DOHH2 (cell line): ENCODE data around the gene TMCC1.

ENCODE experiments used
- CTCF ChIP-seq: fragments of 200-600 bp; sonication (generic); IDR thresholded peaks from one replicate; pipeline ENCODE4 v1.5.1; 2014; ENCODE audit warnings: antibody characterized with exemption, mild to moderate bottlenecking, low read depth, low read length; ENCODE audit not compliant: poor library complexity, severe bottlenecking
- EZH2phosphoT487 ChIP-seq: fragments of 200-600 bp; sonication (generic); IDR thresholded peaks from 2 replicates; pipeline ENCODE4 v1.6.1; 2017; ENCODE audit warnings: borderline replicate concordance, mild to moderate bottlenecking, antibody characterized with exemption, low read length, moderate library complexity, mixed read lengths

- TF ChIP-seq CTCF = no peak
- no peak for TF ChIP-seq EZH2phosphoT487
Observed at GRCh38 chr3:129607391-129608068, 286.0 kb downstream of the TMCC1 start.
